Ectodermal cell (in vitro differentiated cells): ENCODE results near the gene C1orf115.
"Not testable (repeated sequence)": the region's sequence is repeated elsewhere in the genome, so short reads cannot be mapped to it uniquely, and the experiment has no call there.

Experiments
- H3K27ac ChIP-seq: 2 replicates; pipeline ENCODE4 v1.7.0; 2013; ENCODE audit warnings: mild to moderate bottlenecking, low read depth, low read length; ENCODE audit not compliant: insufficient read depth, poor library complexity, severe bottlenecking
- H3K27me3 ChIP-seq: 2 replicates; pipeline ENCODE4 v1.7.0; 2013; ENCODE audit warnings: mild to moderate bottlenecking, low read length; ENCODE audit not compliant: insufficient read depth, control insufficient read depth, poor library complexity, severe bottlenecking
- H3K36me3 ChIP-seq: one replicate; pipeline ENCODE4 v1.7.0; 2013; ENCODE audit warnings: low read length; ENCODE audit not compliant: control insufficient read depth, insufficient read depth
- H3K4me1 ChIP-seq: one replicate; pipeline ENCODE4 v1.7.0; 2013; ENCODE audit warnings: low read length; ENCODE audit not compliant: control insufficient read depth, insufficient read depth
- H3K4me3 ChIP-seq: 2 replicates; pipeline ENCODE4 v1.7.0; 2013; ENCODE audit warnings: low read depth, low read length, control low read depth; ENCODE audit not compliant: insufficient read depth
- H3K9me3 ChIP-seq: 2 replicates; pipeline ENCODE4 v1.7.0; 2013; ENCODE audit warnings: mild to moderate bottlenecking, low read length, moderate library complexity; ENCODE audit not compliant: control insufficient read depth
- WGBS, 2 experiments: methylation state at CpG; one replicate each; pipeline ENCODE4 v1.1.7; 2013; ENCODE audit warnings: missing lambda C conversion rate in 2 of 2; 5-methylcytosine and 5-hydroxymethylcytosine counted together

The C1orf115 gene

GRCh38 chr1:220717800-220718640 is 27.9 kb downstream of the C1orf115 start:
- Histone ChIP-seq H3K27ac (no peak overlapping the region), H3K4me3 (no peak overlapping the region), H3K27me3 (no peaks in the 10 kb centered on the region), H3K36me3 (no peaks in the 10 kb centered on the region), H3K4me1 (no peaks in the 10 kb centered on the region), H3K9me3 (peaks cover 5% of the 10 kb centered on the region)
- 93% methylated on average over 19 to 20 of the region's 20 CpGs for WGBS, 2 experiments

- not testable (repeated sequence) for H3K4me1 ChIP-seq, H3K4me3 ChIP-seq, H3K27ac ChIP-seq, H3K27me3 ChIP-seq, H3K36me3 ChIP-seq, H3K9me3 ChIP-seq
- 95 to 96% methylated on average over 6 to 7 of the region's 7 CpGs for WGBS, 2 experiments
Observed at GRCh38 chr1:220721266-220721665, 31.1 kb downstream of the C1orf115 start.

GRCh38 chr1:220726634-220727033 is 36.5 kb downstream of the C1orf115 start:
- no peaks in the 10 kb centered on the region for H3K9me3 ChIP-seq
- no peak overlapping the region for H3K27ac ChIP-seq
- WGBS, 2 experiments, result 87 to 93% methylated on average over 3 of the region's 3 CpGs
- H3K27me3 ChIP-seq, result no peaks in the 10 kb centered on the region
- H3K36me3 ChIP-seq, result no peaks in the 10 kb centered on the region
- no peaks in the 10 kb centered on the region for H3K4me1 ChIP-seq
- no peak overlapping the region for H3K4me3 ChIP-seq

- Histone ChIP-seq H3K9me3 (no peaks in the 10 kb centered on the region), H3K36me3 (no peaks in the 10 kb centered on the region), H3K27me3 (no peaks in the 10 kb centered on the region), H3K4me3 (no peak overlapping the region), H3K4me1 (no peaks in the 10 kb centered on the region), H3K27ac (no peak overlapping the region)
- 100% methylated on average over 1 of the region's 1 CpG for WGBS, 2 experiments
Observed at GRCh38 chr1:220727519-220727918, 37.4 kb downstream of the C1orf115 start.

- H3K4me3 ChIP-seq, result no peak overlapping the region
- H3K36me3 ChIP-seq, result no peaks in the 10 kb centered on the region
- H3K4me1 ChIP-seq, result no peaks in the 10 kb centered on the region
- H3K27me3 ChIP-seq, result no peaks in the 10 kb centered on the region
- H3K9me3 ChIP-seq, result no peaks in the 10 kb centered on the region
- H3K27ac ChIP-seq, result no peak overlapping the region
- WGBS, 2 experiments, result 73 to 78% methylated on average over 2 of the region's 2 CpGs
Observed at GRCh38 chr1:220730486-220730885, 40.3 kb downstream of the C1orf115 start.

GRCh38 chr1:220732137-220732536 is 42.0 kb downstream of the C1orf115 start:
- 80 to 96% methylated on average over 3 of the region's 3 CpGs for WGBS, 2 experiments
- Histone ChIP-seq H3K9me3 (no peaks in the 10 kb centered on the region), H3K4me3 (no peak overlapping the region), H3K4me1 (no peaks in the 10 kb centered on the region), H3K27ac (no peak overlapping the region), H3K36me3 (no peaks in the 10 kb centered on the region), H3K27me3 (no peaks in the 10 kb centered on the region)

GRCh38 chr1:220732621-220733020 is 42.5 kb downstream of the C1orf115 start:
- H3K4me3 ChIP-seq, result no peak overlapping the region

GRCh38 chr1:220733086-220733601 is 43.0 kb downstream of the C1orf115 start:
- Histone ChIP-seq H3K4me3 (no peak overlapping the region), H3K4me1 (no peaks in the 10 kb centered on the region), H3K9me3 (no peaks in the 10 kb centered on the region), H3K27me3 (no peaks in the 10 kb centered on the region), H3K36me3 (no peaks in the 10 kb centered on the region), H3K27ac (no peak overlapping the region)
- WGBS, 2 experiments, result 15 to 17% methylated on average over 14 to 15 of the region's 15 CpGs

More at GRCh38 chr1:220732621-220733020, 42.5 kb downstream of the C1orf115 start:
- H3K9me3 ChIP-seq, result no peaks in the 10 kb centered on the region
- no peak overlapping the region for H3K27ac ChIP-seq
- 91 to 96% methylated on average over 7 of the region's 7 CpGs for WGBS, 2 experiments
- no peaks in the 10 kb centered on the region for H3K36me3 ChIP-seq
- no peaks in the 10 kb centered on the region for H3K27me3 ChIP-seq
- no peaks in the 10 kb centered on the region for H3K4me1 ChIP-seq

GRCh38 chr1:220734571-220735326 is 44.6 kb downstream of the C1orf115 start:
- Histone ChIP-seq H3K27ac (no peak overlapping the region), H3K27me3 (no peaks in the 10 kb centered on the region), H3K4me3 (no peak overlapping the region), H3K4me1 (no peaks in the 10 kb centered on the region), H3K36me3 (no peaks in the 10 kb centered on the region), H3K9me3 (no peaks in the 10 kb centered on the region)
- WGBS, 2 experiments, result 90 to 92% methylated on average over 9 to 10 of the region's 11 CpGs

GRCh38 chr1:220736283-220736682 is 46.1 kb downstream of the C1orf115 start:
- not testable (repeated sequence) for H3K27ac ChIP-seq, H3K4me1 ChIP-seq, H3K36me3 ChIP-seq, H3K4me3 ChIP-seq, H3K9me3 ChIP-seq, H3K27me3 ChIP-seq
- WGBS, 2 experiments, result 91 to 95% methylated on average over 6 of the region's 7 CpGs
